ENCODE data around the gene SCD. TPM values are rescaled to one million over a fixed set of nuclear protein-coding genes. Genes with fewer than 3 reads are reported as not detected.

The SCD gene
- total and polyA plus RNA-seq, 4 donors, result 43.4 to 1,255 (median 234) TPM

DNA sequence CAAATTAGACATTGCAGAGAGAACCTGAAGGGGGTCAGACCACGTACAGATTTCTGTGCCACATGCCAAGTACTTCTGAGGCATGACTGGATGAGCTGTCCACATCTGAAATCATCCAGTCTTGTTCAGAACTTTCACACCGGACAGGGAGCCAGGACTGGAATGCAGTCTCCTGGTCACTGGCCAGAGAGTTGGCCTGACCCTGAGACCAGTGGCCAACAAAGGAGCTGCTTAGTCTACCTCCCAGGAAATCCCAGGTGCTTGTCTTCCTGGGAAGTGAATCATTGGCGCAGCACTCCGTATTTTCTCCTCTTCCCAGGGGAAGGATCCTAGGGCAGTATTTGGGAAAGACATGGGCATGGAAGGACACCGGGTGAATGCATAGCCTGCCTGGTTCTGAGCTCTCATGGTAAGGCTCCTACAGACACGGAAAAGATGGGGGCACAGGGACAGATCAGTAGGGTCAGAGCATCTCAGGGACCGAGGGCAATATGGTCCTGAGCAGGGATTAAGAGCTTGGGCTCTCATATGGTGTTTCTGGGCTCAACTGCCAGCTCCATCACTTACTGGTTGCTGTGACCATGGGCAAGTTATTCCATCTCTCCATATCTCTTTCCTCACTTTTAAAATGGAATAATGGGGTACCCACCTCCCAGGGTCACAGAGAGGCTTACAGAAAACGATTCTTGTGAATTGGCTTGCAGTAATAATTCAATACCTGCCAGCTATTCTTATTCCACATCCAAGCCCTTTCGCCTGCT lies 1.3 kb upstream of the SCD start:
- 42% methylated on average over 9 of the region's 9 CpGs for WGBS
- Histone ChIP-seq H3K4me1 (ENCODE audit: control insufficient read depth in 4 of 4, insufficient read depth in 4 of 4, low read length in 3 of 4) (peaks cover 27 to 63% (median 42%) of the 10 kb centered on the region in 4 donors), H3K27ac (ENCODE audit: low read depth in 1 of 2, low read length in 2 of 2) (peak overlapping the region; percentile 80 to 87), H3K9me3 (ENCODE audit: control insufficient read depth in 4 of 4, low read length in 3 of 4) (no peaks in the 10 kb centered on the region), H3K4me3 (ENCODE audit: low read depth in 1 of 3, low read length in 3 of 3) (peak overlapping the region in 1 of 3 donors; percentile 74), H3K27me3 (ENCODE audit: control insufficient read depth in 4 of 4, insufficient read depth in 4 of 4, low read length in 3 of 4) (no peaks in the 10 kb centered on the region), H3K36me3 (ENCODE audit: control insufficient read depth in 4 of 4, insufficient read depth in 3 of 4, low read depth in 1 of 4, low read length in 3 of 4) (peaks cover 0 to 2% (median 1%) of the 10 kb centered on the region in 4 donors), H3K9ac (ENCODE audit: low read depth in 1 of 2, low read length in 2 of 2) (peak overlapping the region in 1 of 2 donors; percentile 50)
- DNase-seq (ENCODE audit: low spot score), result no peak
- TF ChIP-seq JUND (IDR thresholded peaks at IDR 0.05) (no peak), EGR1 (IDR thresholded peaks at IDR 0.05; ENCODE audit: low read depth in 2 of 2) (no peak), SP1 (IDR thresholded peaks at IDR 0.05) (no peak), RXRA (IDR thresholded peaks at IDR 0.05) (peak; percentile 11 to 26), MAX (IDR thresholded peaks at IDR 0.05) (no peak), HNF4A (conservative IDR thresholded peaks at IDR 0.05) (peak in 1 of 2 donors; percentile 4), NR2F2 (IDR thresholded peaks at IDR 0.05) (no peak)
- TF ChIP-seq, protein P1, sequence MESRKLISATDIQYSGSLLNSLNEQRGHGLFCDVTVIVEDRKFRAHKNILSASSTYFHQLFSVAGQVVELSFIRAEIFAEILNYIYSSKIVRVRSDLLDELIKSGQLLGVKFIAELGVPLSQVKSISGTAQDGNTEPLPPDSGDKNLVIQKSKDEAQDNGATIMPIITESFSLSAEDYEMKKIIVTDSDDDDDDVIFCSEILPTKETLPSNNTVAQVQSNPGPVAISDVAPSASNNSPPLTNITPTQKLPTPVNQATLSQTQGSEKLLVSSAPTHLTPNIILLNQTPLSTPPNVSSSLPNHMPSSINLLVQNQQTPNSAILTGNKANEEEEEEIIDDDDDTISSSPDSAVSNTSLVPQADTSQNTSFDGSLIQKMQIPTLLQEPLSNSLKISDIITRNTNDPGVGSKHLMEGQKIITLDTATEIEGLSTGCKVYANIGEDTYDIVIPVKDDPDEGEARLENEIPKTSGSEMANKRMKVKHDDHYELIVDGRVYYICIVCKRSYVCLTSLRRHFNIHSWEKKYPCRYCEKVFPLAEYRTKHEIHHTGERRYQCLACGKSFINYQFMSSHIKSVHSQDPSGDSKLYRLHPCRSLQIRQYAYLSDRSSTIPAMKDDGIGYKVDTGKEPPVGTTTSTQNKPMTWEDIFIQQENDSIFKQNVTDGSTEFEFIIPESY (IDR thresholded peaks at IDR 0.05), result no peak
- TF ChIP-seq, protein P2, sequence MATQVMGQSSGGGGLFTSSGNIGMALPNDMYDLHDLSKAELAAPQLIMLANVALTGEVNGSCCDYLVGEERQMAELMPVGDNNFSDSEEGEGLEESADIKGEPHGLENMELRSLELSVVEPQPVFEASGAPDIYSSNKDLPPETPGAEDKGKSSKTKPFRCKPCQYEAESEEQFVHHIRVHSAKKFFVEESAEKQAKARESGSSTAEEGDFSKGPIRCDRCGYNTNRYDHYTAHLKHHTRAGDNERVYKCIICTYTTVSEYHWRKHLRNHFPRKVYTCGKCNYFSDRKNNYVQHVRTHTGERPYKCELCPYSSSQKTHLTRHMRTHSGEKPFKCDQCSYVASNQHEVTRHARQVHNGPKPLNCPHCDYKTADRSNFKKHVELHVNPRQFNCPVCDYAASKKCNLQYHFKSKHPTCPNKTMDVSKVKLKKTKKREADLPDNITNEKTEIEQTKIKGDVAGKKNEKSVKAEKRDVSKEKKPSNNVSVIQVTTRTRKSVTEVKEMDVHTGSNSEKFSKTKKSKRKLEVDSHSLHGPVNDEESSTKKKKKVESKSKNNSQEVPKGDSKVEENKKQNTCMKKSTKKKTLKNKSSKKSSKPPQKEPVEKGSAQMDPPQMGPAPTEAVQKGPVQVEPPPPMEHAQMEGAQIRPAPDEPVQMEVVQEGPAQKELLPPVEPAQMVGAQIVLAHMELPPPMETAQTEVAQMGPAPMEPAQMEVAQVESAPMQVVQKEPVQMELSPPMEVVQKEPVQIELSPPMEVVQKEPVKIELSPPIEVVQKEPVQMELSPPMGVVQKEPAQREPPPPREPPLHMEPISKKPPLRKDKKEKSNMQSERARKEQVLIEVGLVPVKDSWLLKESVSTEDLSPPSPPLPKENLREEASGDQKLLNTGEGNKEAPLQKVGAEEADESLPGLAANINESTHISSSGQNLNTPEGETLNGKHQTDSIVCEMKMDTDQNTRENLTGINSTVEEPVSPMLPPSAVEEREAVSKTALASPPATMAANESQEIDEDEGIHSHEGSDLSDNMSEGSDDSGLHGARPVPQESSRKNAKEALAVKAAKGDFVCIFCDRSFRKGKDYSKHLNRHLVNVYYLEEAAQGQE (IDR thresholded peaks at IDR 0.05), result peak; percentile 97
- TF ChIP-seq, protein P3, sequence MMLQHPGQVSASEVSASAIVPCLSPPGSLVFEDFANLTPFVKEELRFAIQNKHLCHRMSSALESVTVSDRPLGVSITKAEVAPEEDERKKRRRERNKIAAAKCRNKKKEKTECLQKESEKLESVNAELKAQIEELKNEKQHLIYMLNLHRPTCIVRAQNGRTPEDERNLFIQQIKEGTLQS (IDR thresholded peaks at IDR 0.05), result no peak

GRCh38 chr10:100346351-100346764 lies 675 bp upstream of the SCD start:
- H3K9ac ChIP-seq (ENCODE audit: low read depth in 1 of 2, low read length in 2 of 2), result no peak overlapping the region
- H3K4me3 ChIP-seq (ENCODE audit: low read depth in 1 of 3, low read length in 3 of 3), result peak overlapping the region; percentile 15 to 78 (median 74)
- H3K27ac ChIP-seq (ENCODE audit: low read depth in 1 of 2, low read length in 2 of 2), result peak overlapping the region; percentile 80 to 87
- peaks cover 24 to 63% (median 45%) of the 10 kb centered on the region in 4 donors for H3K4me1 ChIP-seq (ENCODE audit: control insufficient read depth in 4 of 4, insufficient read depth in 4 of 4, low read length in 3 of 4)
- peaks cover 0 to 3% (median 1%) of the 10 kb centered on the region in 4 donors for H3K36me3 ChIP-seq (ENCODE audit: control insufficient read depth in 4 of 4, insufficient read depth in 3 of 4, low read depth in 1 of 4, low read length in 3 of 4)
- no peaks in the 10 kb centered on the region for H3K27me3 ChIP-seq (ENCODE audit: control insufficient read depth in 4 of 4, insufficient read depth in 4 of 4, low read length in 3 of 4)
- no peaks in the 10 kb centered on the region for H3K9me3 ChIP-seq (ENCODE audit: control insufficient read depth in 4 of 4, low read length in 3 of 4)
- WGBS, result under 1% methylated on average over 36 of the region's 36 CpGs
- DNase-seq (ENCODE audit: low spot score), result peak; percentile 69
- TF ChIP-seq GABPA (IDR thresholded peaks at IDR 0.05 in 1 of 2, conservative IDR thresholded peaks at IDR 0.05 in 1 of 2) (peak in 1 of 2 donors; percentile 5), SP1 (IDR thresholded peaks at IDR 0.05) (no peak), FOXA1 (IDR thresholded peaks at IDR 0.05) (no peak)
- TF ChIP-seq, protein P4, sequence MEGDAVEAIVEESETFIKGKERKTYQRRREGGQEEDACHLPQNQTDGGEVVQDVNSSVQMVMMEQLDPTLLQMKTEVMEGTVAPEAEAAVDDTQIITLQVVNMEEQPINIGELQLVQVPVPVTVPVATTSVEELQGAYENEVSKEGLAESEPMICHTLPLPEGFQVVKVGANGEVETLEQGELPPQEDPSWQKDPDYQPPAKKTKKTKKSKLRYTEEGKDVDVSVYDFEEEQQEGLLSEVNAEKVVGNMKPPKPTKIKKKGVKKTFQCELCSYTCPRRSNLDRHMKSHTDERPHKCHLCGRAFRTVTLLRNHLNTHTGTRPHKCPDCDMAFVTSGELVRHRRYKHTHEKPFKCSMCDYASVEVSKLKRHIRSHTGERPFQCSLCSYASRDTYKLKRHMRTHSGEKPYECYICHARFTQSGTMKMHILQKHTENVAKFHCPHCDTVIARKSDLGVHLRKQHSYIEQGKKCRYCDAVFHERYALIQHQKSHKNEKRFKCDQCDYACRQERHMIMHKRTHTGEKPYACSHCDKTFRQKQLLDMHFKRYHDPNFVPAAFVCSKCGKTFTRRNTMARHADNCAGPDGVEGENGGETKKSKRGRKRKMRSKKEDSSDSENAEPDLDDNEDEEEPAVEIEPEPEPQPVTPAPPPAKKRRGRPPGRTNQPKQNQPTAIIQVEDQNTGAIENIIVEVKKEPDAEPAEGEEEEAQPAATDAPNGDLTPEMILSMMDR (IDR thresholded peaks at IDR 0.05; ENCODE audit: low read depth, low read length, missing input control), result no peak
